Thoracic aorta (tissue), 2 donors: Measurements from ENCODE around the gene SLC44A5. TPM values are rescaled to one million over a fixed set of nuclear protein-coding genes. Genes with fewer than 3 reads are reported as not detected.
A peak's percentile ranks its signal among the peaks of the same experiment; 100 is the strongest.

Experiments
- ATAC-seq: fragments of 150-250 bp; one replicate; pipeline ENCODE4 v1.8.0; 2017; ENCODE audit warnings: low read depth; ENCODE audit not compliant: insufficient number of reproducible peaks, low FRiP score
- DNase-seq: peaks from one replicate; pipeline ENCODE4 v3.0.0-alpha.2; 2020; ENCODE audit warnings: low spot score
- H3K27ac ChIP-seq, 2 donors: fragments of 200-600 bp; sonication (generic); 1 replicate in 1 of 2; 2 replicates in 1 of 2; pipeline ENCODE4 v1.5.1; 2016; ENCODE audit warnings: mild to moderate bottlenecking in 2 of 2, moderate library complexity in 2 of 2
- H3K27me3 ChIP-seq: fragments of 200-600 bp; sonication (generic); replicated peaks from 2 replicates; pipeline ENCODE4 v1.6.0; 2016; ENCODE audit warnings: mild to moderate bottlenecking; ENCODE audit not compliant: insufficient read depth
- H3K36me3 ChIP-seq: fragments of 200-600 bp; sonication (generic); one replicate; pipeline ENCODE4 v1.5.1; 2016
- H3K4me1 ChIP-seq, 2 donors: fragments of 200-600 bp; sonication (generic); 1 replicate in 1 of 2; 2 replicates in 1 of 2; pipeline versions ENCODE4 v1.5.1 to v1.6.0; 2016; ENCODE audit warnings: low read depth in 2 of 2, mild to moderate bottlenecking in 1 of 2; ENCODE audit not compliant: control insufficient read depth in 1 of 2
- H3K4me3 ChIP-seq: fragments of 200-600 bp; sonication (generic); 2 replicates; pipeline ENCODE4 v1.5.1; 2016; ENCODE audit warnings: mild to moderate bottlenecking
- H3K9me3 ChIP-seq: fragments of 200-600 bp; sonication (generic); 2 replicates; pipeline ENCODE4 v1.5.1; 2016
- total RNA-seq, 2 donors: library from RNA; depleted of rRNA; stranded (reverse); fragments of >200 nt; gene quantifications; one replicate each; pipeline versions ENCODE4 v1.1.0 to v1.2.3, GENCODE V29; 2016
- TF ChIP-seq, protein P1 (sequence below): fragments of 200-600 bp; sonication (generic); IDR thresholded peaks from one replicate; pipeline ENCODE4 v1.5.1; 2019; ENCODE audit warnings: antibody characterized with exemption

The SLC44A5 gene
- total RNA-seq, 2 donors from 2014 or later = 0.28 to 0.68 TPM

DNA sequence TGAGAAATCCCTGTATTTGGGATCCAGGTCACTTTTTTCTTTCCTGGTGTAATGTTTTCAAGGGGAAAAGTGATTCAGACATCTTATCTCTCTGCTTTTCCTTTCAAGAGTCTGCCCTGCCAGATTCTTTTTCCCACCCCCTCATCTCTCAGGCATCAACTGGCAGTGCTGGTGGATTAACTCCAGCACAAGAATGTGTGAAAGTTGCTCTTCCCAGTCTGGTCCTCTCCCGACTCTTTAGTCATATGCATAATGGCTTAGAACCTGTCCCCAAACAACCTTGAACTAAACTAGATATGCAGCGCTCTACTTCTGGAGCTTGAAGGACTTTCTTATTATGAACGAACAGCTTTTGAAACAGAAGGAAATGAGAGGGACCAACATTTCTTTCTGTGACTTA lies 88.5 kb downstream of the SLC44A5 start:
- no peaks in the 10 kb centered on the region for H3K36me3 ChIP-seq
- peaks cover 6 to 19% of the 10 kb centered on the region in 2 donors for H3K4me1 ChIP-seq
- TF ChIP-seq, protein P1, sequence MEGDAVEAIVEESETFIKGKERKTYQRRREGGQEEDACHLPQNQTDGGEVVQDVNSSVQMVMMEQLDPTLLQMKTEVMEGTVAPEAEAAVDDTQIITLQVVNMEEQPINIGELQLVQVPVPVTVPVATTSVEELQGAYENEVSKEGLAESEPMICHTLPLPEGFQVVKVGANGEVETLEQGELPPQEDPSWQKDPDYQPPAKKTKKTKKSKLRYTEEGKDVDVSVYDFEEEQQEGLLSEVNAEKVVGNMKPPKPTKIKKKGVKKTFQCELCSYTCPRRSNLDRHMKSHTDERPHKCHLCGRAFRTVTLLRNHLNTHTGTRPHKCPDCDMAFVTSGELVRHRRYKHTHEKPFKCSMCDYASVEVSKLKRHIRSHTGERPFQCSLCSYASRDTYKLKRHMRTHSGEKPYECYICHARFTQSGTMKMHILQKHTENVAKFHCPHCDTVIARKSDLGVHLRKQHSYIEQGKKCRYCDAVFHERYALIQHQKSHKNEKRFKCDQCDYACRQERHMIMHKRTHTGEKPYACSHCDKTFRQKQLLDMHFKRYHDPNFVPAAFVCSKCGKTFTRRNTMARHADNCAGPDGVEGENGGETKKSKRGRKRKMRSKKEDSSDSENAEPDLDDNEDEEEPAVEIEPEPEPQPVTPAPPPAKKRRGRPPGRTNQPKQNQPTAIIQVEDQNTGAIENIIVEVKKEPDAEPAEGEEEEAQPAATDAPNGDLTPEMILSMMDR = no peak
- ATAC-seq (peak; percentile 48), DNase-seq (no peak)
- no peak overlapping the region for H3K4me3 ChIP-seq
- H3K9me3 ChIP-seq = no peaks in the 10 kb centered on the region
- H3K27ac ChIP-seq = peak overlapping the region in 1 of 2 donors; percentile 8
- no peaks in the 10 kb centered on the region for H3K27me3 ChIP-seq

DNA sequence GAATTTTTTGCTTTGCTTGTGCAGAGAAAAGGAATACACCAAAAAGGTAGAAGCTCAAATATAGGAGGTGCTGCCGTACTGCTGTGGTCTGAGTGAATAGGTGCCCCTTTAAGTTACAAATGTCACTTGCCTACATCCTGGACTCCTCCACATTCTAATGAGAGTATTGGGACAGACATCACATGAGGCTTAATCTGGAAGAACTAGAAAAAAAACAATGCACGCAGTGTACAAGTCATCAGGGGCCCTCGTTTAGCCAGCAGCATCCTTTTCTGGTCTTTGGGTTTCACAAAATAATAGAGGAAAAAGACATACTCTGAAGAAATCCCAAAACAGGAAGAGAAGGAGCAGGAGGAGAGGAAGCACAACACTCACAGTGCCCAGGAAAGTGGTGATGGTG lies 89.3 kb downstream of the SLC44A5 start:
- Histone ChIP-seq H3K9me3 (no peaks in the 10 kb centered on the region), H3K27me3 (no peaks in the 10 kb centered on the region), H3K4me1 (peaks cover 6 to 19% of the 10 kb centered on the region in 2 donors), H3K27ac (no peak overlapping the region), H3K36me3 (no peaks in the 10 kb centered on the region), H3K4me3 (no peak overlapping the region)
- DNase-seq (no peak), ATAC-seq (no peak)
- TF ChIP-seq, protein P1 = no peak

DNA sequence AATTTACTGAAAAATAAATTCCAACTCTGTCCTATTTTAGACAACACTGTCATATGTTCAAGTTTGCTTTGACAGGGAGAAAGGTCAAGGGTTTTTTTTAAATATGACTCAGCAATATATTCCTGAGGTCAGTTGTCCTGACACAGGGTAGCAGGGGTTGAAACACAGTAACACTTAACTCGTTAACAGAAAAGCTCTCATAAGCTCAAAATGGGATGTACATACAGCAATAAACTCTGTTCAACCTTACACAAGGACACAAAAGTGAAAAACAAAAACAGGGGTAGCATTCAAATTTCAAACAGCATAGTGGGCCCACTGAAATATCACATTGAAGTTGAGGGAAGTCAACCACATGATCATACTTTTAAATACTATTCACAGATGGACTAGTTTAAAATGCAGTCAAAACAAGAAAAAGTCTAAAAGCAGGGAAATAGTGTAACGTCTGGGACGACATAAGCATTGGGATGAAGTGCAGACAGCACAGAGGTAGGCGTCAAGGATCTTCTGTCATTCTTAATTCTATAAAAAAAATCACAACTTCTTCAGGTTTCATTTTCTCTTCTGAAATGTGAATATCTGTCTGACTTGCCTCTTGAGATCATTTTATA lies 89.9 kb downstream of the SLC44A5 start:
- H3K27me3 ChIP-seq = no peaks in the 10 kb centered on the region
- no peaks in the 10 kb centered on the region for H3K36me3 ChIP-seq
- no peaks in the 10 kb centered on the region for H3K9me3 ChIP-seq
- peaks cover 6 to 19% of the 10 kb centered on the region in 2 donors for H3K4me1 ChIP-seq
- no peak overlapping the region for H3K27ac ChIP-seq
- no peak for ATAC-seq
- DNase-seq = no peak
- H3K4me3 ChIP-seq = no peak overlapping the region
- TF ChIP-seq, protein P1 = no peak

DNA sequence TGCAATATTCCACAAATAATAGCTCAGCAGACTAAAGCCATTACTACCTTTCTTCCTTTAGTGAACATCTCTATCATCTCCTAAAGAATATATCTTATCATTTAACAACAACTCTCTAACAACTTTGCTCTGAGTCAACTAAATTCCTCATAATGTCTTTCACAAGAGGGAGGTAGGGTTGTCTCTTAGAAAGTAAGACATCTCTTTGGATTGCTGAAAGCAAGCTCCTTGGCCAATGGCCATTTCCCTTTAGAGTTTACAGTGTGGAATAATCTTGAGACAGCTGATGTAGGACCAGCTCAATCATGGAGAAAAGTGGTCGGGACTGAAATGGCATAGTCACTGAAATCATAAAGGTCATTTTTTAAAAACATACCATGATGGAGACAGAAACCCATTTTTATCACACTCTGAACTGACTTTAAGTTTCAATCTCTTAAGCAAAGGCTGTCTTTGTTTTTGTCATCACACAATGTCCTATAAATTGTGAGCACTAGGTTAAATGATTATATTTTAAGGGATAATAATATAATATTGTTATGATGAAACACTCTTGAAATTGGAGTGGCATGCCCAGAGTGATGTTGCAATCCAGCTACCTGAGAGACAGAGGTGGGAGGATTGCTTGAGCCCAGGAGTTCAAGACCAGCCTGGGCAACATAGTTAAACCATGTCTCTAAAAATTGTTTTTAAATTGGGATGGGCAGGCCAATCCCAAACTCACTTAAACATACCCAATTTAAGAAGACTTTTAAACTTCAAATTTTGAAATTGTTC lies 91.1 kb downstream of the SLC44A5 start:
- ATAC-seq (no peak), DNase-seq (no peak)
- H3K4me1 ChIP-seq = peaks cover 6 to 19% of the 10 kb centered on the region in 2 donors
- H3K27me3 ChIP-seq = no peaks in the 10 kb centered on the region
- TF ChIP-seq, protein P1 = no peak
- H3K27ac ChIP-seq = no peak overlapping the region
- no peaks in the 10 kb centered on the region for H3K9me3 ChIP-seq
- H3K36me3 ChIP-seq = no peaks in the 10 kb centered on the region
- no peak overlapping the region for H3K4me3 ChIP-seq

DNA sequence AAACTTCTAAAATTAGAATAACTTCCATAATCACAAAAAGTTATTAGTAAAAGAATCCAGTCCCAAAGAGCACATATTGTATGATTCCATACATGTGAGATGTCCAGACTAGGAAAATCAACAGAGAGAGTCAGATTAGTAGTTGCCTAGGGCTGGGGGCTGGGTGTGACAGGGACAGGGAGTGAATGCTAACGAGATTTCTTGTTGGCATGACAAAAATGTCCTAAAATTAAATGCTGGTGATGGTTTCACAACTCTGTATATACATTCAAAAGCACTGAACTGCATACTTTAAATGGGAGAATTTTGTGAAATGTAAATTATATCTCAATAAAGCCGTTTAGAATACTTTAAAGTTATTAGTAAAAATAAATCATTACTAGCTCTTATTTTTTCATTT lies 92.2 kb downstream of the SLC44A5 start:
- no peak overlapping the region for H3K27ac ChIP-seq
- no peaks in the 10 kb centered on the region for H3K36me3 ChIP-seq
- H3K27me3 ChIP-seq = no peaks in the 10 kb centered on the region
- peaks cover 6 to 19% of the 10 kb centered on the region in 2 donors for H3K4me1 ChIP-seq
- ATAC-seq (no peak), DNase-seq (no peak)
- no peaks in the 10 kb centered on the region for H3K9me3 ChIP-seq
- TF ChIP-seq, protein P1 = no peak
- no peak overlapping the region for H3K4me3 ChIP-seq
